Right atrium auricular region (tissue), 2 donors: ENCODE results near the gene ABHD2. TPM values are rescaled to one million over a fixed set of nuclear protein-coding genes. Genes with fewer than 3 reads are reported as not detected.
"Not testable (repeated sequence)": the region's sequence is repeated elsewhere in the genome, so short reads cannot be mapped to it uniquely, and the experiment has no call there.

Experiments
- DNase-seq: peaks from one replicate; pipeline ENCODE4 v3.0.0-alpha.2; 2019; ENCODE audit warnings: low spot score
- H3K27ac ChIP-seq, 2 donors: fragments of 200-600 bp; sonication (generic); 1 replicate in 1 of 2; 2 replicates in 1 of 2; pipeline ENCODE4 v1.5.1; 2016 to 2019
- H3K27me3 ChIP-seq, 2 donors: fragments of 200-600 bp; sonication (generic); one replicate each; pipeline versions ENCODE4 v1.5.1 to v1.6.0; 2017 to 2019
- H3K36me3 ChIP-seq: fragments of 200-600 bp; sonication (generic); one replicate; pipeline ENCODE4 v1.5.1; 2016
- H3K4me1 ChIP-seq, 2 donors: fragments of 200-600 bp; sonication (generic); one replicate each; pipeline versions ENCODE4 v1.5.1 to v1.6.0; 2017 to 2019
- H3K4me3 ChIP-seq, 2 donors: fragments of 200-600 bp; sonication (generic); 1 replicate in 1 of 2; 2 replicates in 1 of 2; pipeline ENCODE4 v1.5.1; 2017 to 2019; ENCODE audit warnings: mild to moderate bottlenecking in 1 of 2, moderate library complexity in 1 of 2
- H3K9me3 ChIP-seq, 2 donors: fragments of 200-600 bp; sonication (generic); one replicate each; pipeline ENCODE4 v1.5.1; 2019
- total RNA-seq, 2 donors: library from RNA; depleted of rRNA; stranded (reverse); fragments of >200 nt; gene quantifications; one replicate each; pipeline ENCODE4 v1.1.0, GENCODE V29; 2016
- TF ChIP-seq, protein P1 (sequence below), 2 donors: fragments of 200-600 bp; sonication (generic); IDR thresholded peaks; one replicate each; pipeline ENCODE4 v1.5.1; 2019; ENCODE audit warnings: antibody characterized with exemption in 2 of 2

Gene ABHD2
- total RNA-seq, 2 donors from 2014 or later, result 115 to 118 TPM

DNA sequence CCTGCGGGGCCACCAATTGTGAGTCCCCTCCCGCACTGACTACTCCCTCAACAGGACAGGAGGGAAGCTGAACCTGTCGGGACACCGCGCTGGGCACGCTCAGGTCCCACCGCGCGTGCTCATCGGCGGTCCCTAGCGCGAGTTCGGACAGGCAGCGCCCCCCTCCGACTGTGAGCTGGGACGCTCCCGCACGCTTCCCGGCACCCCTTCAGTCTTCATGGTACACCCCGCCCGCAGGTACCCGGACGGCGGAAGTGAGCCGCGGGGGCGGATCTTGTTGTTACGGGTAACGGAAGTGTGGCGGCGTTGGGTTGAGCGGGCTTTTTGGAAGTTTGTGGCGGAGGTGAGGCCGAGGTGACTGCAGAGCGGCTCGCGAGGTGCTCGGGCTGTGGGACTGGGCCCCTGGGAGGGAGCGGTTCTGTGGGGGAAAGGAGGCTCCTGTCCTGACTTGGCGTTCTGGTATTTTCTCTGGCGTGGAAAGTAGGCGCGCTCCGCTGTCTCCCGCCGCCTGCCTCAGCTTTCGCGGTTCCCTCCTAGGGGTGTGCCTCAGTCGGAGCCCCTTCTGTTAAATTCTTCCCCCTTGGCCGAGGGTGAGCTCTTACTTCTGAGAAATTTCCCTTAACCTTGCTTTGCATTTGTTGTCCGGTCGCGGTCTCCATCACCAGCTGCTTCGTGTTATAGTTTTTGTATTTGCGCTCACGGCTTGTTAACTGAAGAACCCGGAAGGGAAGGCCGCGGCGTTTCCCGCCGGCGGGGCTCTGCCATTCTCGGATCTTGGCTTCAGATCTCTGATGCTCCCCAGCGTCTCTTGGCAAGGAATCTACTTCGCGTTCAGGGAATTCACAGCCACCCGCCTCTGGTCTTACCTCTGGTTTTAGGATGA is 155.7 kb downstream of the ABHD2 start, which contains the start of gene FANCI:
TSS of gene FANCI (plus strand) at position 289 of the 883 bp plus-strand sequence. CDS start 3,669 bp downstream, outside the sequence.
- Histone ChIP-seq H3K4me3 (peak within 1 kb of the TSS; percentile 63 to 84), H3K36me3 (no peaks in the 10 kb centered on the region), H3K27me3 (no peaks in the 10 kb centered on the region), H3K27ac (peak within 1 kb of the TSS; percentile 46 to 69), H3K9me3 (no peaks in the 10 kb centered on the region), H3K4me1 (peaks cover 0 to 18% of the 10 kb centered on the region in 2 donors)
- DNase-seq, result peak; percentile 92
- TF ChIP-seq, protein P1, sequence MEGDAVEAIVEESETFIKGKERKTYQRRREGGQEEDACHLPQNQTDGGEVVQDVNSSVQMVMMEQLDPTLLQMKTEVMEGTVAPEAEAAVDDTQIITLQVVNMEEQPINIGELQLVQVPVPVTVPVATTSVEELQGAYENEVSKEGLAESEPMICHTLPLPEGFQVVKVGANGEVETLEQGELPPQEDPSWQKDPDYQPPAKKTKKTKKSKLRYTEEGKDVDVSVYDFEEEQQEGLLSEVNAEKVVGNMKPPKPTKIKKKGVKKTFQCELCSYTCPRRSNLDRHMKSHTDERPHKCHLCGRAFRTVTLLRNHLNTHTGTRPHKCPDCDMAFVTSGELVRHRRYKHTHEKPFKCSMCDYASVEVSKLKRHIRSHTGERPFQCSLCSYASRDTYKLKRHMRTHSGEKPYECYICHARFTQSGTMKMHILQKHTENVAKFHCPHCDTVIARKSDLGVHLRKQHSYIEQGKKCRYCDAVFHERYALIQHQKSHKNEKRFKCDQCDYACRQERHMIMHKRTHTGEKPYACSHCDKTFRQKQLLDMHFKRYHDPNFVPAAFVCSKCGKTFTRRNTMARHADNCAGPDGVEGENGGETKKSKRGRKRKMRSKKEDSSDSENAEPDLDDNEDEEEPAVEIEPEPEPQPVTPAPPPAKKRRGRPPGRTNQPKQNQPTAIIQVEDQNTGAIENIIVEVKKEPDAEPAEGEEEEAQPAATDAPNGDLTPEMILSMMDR (IDR thresholded peaks at IDR 0.05), result peak; percentile 45 to 72

DNA sequence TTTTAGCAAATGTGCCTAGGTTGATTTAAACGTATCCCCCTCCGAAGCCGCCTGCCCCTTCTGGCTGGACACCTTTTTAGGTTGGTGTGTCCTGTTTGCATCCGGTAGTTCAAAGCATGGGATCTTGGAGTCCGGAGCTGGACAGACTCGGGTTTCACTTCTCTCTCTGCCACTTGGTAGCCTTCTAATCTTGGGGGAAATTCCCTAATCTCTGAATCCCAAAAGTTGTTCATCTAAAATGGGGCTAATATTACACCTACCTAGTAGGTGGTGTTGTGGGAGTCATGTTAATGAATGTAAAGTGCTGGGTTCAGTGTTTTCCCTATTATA is 156.3 kb downstream of the ABHD2 start:
- Histone ChIP-seq H3K9me3 (no peaks in the 10 kb centered on the region), H3K36me3 (no peaks in the 10 kb centered on the region), H3K4me3 (peak overlapping the region; percentile 63 to 84), H3K4me1 (peaks cover 0 to 18% of the 10 kb centered on the region in 2 donors), H3K27me3 (no peaks in the 10 kb centered on the region), H3K27ac (peak overlapping the region in 1 of 2 donors; percentile 69)
- DNase-seq, result no peak
- TF ChIP-seq, protein P1 (IDR thresholded peaks at IDR 0.05), result no peak

DNA sequence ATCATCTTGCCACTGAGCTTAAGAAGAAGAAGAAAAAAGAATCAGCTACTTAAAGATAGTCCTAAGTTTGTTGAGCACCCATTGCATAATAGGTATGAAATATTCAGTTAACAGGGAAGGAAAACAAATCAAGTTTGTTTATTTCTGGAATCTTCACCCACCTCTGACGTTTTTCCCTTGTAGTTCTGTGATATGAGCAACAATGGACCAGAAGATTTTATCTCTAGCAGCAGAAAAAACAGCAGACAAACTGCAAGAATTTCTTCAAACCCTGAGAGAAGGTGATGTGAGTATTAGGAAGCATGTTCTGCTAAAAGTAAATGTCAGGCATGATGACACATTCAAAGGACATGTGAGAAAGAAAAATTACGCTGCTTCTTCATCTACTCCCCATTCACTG is 159.2 kb downstream of the ABHD2 start:
- Histone ChIP-seq H3K27me3 (no peaks in the 10 kb centered on the region), H3K9me3 (no peaks in the 10 kb centered on the region), H3K27ac (no peak overlapping the region), H3K36me3 (no peaks in the 10 kb centered on the region), H3K4me1 (peaks cover 0 to 18% of the 10 kb centered on the region in 2 donors), H3K4me3 (no peak overlapping the region)
- no peak for DNase-seq
- TF ChIP-seq, protein P1 (IDR thresholded peaks at IDR 0.05), result no peak

DNA sequence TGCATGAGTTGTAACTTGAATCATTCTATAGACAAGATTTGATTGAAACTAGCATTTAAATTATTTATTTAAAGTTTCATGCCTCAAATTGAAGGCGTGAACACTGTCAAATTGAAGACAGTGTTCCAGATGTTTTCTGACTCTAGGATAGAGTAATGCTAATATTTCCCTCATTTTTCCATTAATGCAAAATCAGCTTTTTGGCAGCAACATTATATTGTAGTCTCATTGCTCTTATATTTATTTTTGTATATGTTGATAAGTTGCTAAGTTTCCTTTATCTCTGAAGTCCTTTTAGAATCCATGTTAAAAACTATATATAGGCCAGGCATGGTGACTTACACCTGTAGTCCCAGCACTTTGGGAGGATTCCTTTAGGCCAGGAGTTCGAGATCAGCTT is 160.3 kb downstream of the ABHD2 start:
- DNase-seq, result no peak
- Histone ChIP-seq H3K9me3 (no peaks in the 10 kb centered on the region), H3K4me1 (peaks cover 0 to 11% of the 10 kb centered on the region in 2 donors), H3K27me3 (no peaks in the 10 kb centered on the region), H3K27ac (no peak overlapping the region), H3K36me3 (no peaks in the 10 kb centered on the region), H3K4me3 (no peak overlapping the region)
- TF ChIP-seq, protein P1 (IDR thresholded peaks at IDR 0.05), result no peak

DNA sequence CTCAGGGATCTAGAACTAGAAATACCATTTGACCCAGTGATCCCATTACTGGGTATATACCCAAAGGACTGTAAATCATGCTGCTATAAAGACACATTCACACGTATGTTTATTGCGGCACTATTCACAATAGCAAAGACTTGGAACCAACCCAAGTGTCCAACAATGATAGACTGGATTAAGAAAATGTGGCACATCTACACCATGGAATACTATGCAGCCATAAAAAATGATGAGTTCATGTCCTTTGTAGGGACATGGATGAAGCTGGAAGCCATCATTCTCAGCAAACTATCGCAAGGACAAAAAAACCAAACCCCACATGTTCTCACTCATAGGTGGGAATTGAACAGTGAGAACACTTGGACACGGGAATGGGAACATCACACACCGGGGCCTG is 161.9 kb downstream of the ABHD2 start:
- not testable (repeated sequence) for DNase-seq, H3K4me1 ChIP-seq, H3K36me3 ChIP-seq, H3K27me3 ChIP-seq, H3K9me3 ChIP-seq, H3K27ac ChIP-seq, H3K4me3 ChIP-seq

Other genes with a start within 250 kb of the ABHD2 start
- gene HAPLN3, start 192.9 kb upstream of the ABHD2 start, total RNA-seq, result 1 to 10 TPM; 3.2 to 3.6 TPM
- gene MFGE8, start 175.1 kb upstream of the ABHD2 start, total RNA-seq, result 100 to 1,000 TPM; 341 to 552 TPM
- gene RLBP1, start 133.1 kb downstream of the ABHD2 start, total RNA-seq, result not detected
- gene FANCI, start 155.5 kb downstream of the ABHD2 start, total RNA-seq, result 1 to 10 TPM in 1 of 2 donors, under 1 TPM in 1; 0.79 to 1.6 TPM
- 10 to 100 TPM; 36.0 to 37.9 TPM for gene POLG, start 246.4 kb downstream of the ABHD2 start, total RNA-seq